C4-2B (cell line): Measurements from ENCODE around the gene PSEN2.

ENCODE experiments used
- CTCF ChIP-seq: fragments of 450-650 bp; conservative IDR thresholded peaks from 2 replicates; pipeline ENCODE4 v1.5.1; 2017; ENCODE audit warnings: mild to moderate bottlenecking
- ZFX ChIP-seq: fragments of 450-650 bp; IDR thresholded peaks from 2 replicates; pipeline ENCODE4 v1.6.1; 2017

GRCh38 chr1:226940806-226941067, 70.3 kb downstream of the PSEN2 start:
- no peak for TF ChIP-seq CTCF
- no peak for TF ChIP-seq ZFX
